Immature natural killer cell (primary cell): Measurements from ENCODE around the gene SYTL1. TPM values are rescaled to one million over a fixed set of nuclear protein-coding genes. Genes with fewer than 3 reads are reported as not detected.

Experiments used
- DNase-seq, 3 donors: peaks; one replicate each; pipeline ENCODE4 v3.0.0; 2022; ENCODE audit warnings: mixed read lengths in 1 of 3
- H3K27ac Mint-ChIP-seq, 6 donors: one replicate each; pipeline ENCODE4 v1.8.0; 2020; ENCODE audit warnings: mixed read lengths in 6 of 6, mild to moderate bottlenecking in 5 of 6, inconsistent platforms in 4 of 6, moderate library complexity in 3 of 6
- H3K27me3 Mint-ChIP-seq, 3 donors: one replicate each; pipeline ENCODE4 v1.8.0; 2020 to 2021; ENCODE audit warnings: low read depth in 3 of 3, mild to moderate bottlenecking in 3 of 3, mixed read lengths in 3 of 3, moderate library complexity in 3 of 3, inconsistent platforms in 1 of 3
- H3K36me3 Mint-ChIP-seq, 3 donors: one replicate each; pipeline ENCODE4 v1.8.0; 2020; ENCODE audit warnings: mixed read lengths in 3 of 3, inconsistent platforms in 2 of 3, mild to moderate bottlenecking in 2 of 3
- H3K4me1 Mint-ChIP-seq, 2 donors: one replicate each; pipeline ENCODE4 v1.8.0; 2020; ENCODE audit warnings: inconsistent platforms in 2 of 2, mild to moderate bottlenecking in 2 of 2, mixed read lengths in 2 of 2, moderate library complexity in 1 of 2
- H3K4me3 Mint-ChIP-seq, 5 donors: one replicate each; pipeline ENCODE4 v1.8.0; 2020; ENCODE audit warnings: mild to moderate bottlenecking in 5 of 5, mixed read lengths in 5 of 5, inconsistent platforms in 3 of 5, moderate library complexity in 3 of 5
- H3K9me3 Mint-ChIP-seq, 6 donors: one replicate each; pipeline ENCODE4 v1.8.0; 2020; ENCODE audit warnings: mild to moderate bottlenecking in 6 of 6, mixed read lengths in 6 of 6, inconsistent platforms in 4 of 6, moderate library complexity in 3 of 6
- polyA plus RNA-seq, 3 donors: library from polyadenylated mRNA; unstranded; fragments of 300-500 nt; fragmentation: Illumina TruSeq; gene quantifications; one replicate each; pipeline ENCODE4 v1.2.3, GENCODE V29; 2021

SYTL1 gene
- polyA plus RNA-seq, 3 donors from 2014 or later, result 157 to 211 (median 158) TPM

- DNase-seq, result no peak
- Mint-ChIP-seq H3K4me1 (peaks cover 9 to 15% of the 10 kb centered on the region in 2 donors), H3K9me3 (no peaks in the 10 kb centered on the region), H3K27me3 (peaks cover 6 to 34% (median 13%) of the 10 kb centered on the region in 3 donors), H3K4me3 (peak overlapping the region in 1 of 5 donors; percentile 2), H3K27ac (peak overlapping the region in 2 of 6 donors; percentile 34 to 46), H3K36me3 (no peaks in the 10 kb centered on the region)
Measured at GRCh38 chr1:27394925-27395324, 53.1 kb downstream of the SYTL1 start.

DNA sequence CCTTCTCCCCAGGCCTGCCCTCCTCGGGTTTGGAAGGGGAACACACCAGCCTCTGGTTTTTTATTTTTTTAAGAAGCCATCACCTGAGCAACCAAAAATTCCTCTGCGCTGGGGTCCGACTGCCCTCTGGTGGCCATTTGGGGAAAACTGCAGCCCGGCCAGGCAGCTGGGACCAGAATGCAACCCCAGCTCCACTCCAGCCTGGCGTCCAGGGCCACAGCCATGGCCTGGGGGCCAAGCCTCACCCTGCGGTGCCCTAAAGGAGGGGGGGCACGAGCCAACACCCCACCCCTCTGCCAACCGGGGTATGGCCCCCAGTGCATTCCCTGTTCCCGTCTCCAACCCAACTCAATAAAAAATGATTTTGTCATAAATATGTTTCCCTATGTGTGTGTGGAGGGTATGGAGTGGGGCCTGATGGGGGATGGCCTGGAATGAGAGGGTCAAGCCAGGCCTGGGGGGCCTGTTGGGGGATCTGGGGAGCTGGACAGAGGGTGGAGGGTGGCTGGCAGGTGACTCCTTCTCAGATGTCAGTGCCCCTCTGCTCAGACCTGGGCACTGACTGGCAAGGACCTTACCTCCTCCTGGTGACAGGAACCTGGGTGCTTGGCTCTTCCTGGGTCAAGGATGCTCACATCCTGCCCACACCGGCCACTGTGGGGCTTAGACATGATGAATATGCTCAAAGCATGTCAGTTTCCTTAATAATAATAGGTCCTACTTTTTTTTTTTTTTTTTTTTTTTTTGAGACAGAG, 53.8 kb downstream of the SYTL1 start:
- peak; percentile 76 to 80 (median 78) for DNase-seq
- Mint-ChIP-seq H3K4me3 (no peak overlapping the region), H3K4me1 (peaks cover 12 to 16% of the 10 kb centered on the region in 2 donors), H3K27me3 (peaks cover 4 to 35% (median 13%) of the 10 kb centered on the region in 3 donors), H3K27ac (no peak overlapping the region), H3K36me3 (no peaks in the 10 kb centered on the region), H3K9me3 (no peaks in the 10 kb centered on the region)

GRCh38 chr1:27397110-27397509, 55.3 kb downstream of the SYTL1 start:
- Mint-ChIP-seq H3K27ac (no peak overlapping the region), H3K4me1 (peaks cover 17 to 18% of the 10 kb centered on the region in 2 donors), H3K4me3 (no peak overlapping the region), H3K36me3 (no peaks in the 10 kb centered on the region), H3K27me3 (peaks cover 2 to 24% (median 9%) of the 10 kb centered on the region in 3 donors), H3K9me3 (no peaks in the 10 kb centered on the region)
- DNase-seq, result no peak

DNA sequence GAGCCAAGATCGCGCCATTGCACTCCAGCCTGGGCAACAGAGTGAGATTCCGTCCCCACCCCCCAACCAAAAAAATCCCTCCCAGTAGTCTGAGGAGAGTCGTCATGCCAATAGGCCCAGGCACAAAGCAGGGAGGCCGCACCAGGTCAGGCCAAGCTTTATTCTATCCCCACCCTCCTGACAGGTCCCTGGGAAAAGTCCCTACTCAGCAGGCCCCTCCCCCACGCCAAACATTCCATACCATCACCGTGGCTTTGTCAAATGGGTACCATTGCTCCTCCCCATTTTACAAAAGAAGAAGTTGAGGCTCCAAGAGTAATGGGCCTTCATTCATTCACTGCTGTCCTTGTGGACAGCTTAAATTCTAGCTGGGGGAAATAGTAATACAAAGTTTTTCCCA, 55.9 kb downstream of the SYTL1 start:
- Mint-ChIP-seq H3K27me3 (peaks cover 2 to 22% (median 8%) of the 10 kb centered on the region in 3 donors), H3K36me3 (no peaks in the 10 kb centered on the region), H3K9me3 (no peaks in the 10 kb centered on the region), H3K4me3 (no peak overlapping the region), H3K4me1 (peaks cover 21 to 22% of the 10 kb centered on the region in 2 donors), H3K27ac (peak overlapping the region in 2 of 6 donors; percentile 7 to 40)
- DNase-seq, result no peak

GRCh38 chr1:27398405-27399149, 56.8 kb downstream of the SYTL1 start:
- H3K27ac Mint-ChIP-seq, result peak overlapping the region in 3 of 6 donors; percentile 52 to 75 (median 71)
- peaks cover 28 to 29% of the 10 kb centered on the region in 2 donors for H3K4me1 Mint-ChIP-seq
- no peak for DNase-seq
- no peaks in the 10 kb centered on the region for H3K9me3 Mint-ChIP-seq
- no peaks in the 10 kb centered on the region for H3K36me3 Mint-ChIP-seq
- H3K27me3 Mint-ChIP-seq, result peaks cover 2 to 22% (median 11%) of the 10 kb centered on the region in 3 donors
- no peak overlapping the region for H3K4me3 Mint-ChIP-seq

DNA sequence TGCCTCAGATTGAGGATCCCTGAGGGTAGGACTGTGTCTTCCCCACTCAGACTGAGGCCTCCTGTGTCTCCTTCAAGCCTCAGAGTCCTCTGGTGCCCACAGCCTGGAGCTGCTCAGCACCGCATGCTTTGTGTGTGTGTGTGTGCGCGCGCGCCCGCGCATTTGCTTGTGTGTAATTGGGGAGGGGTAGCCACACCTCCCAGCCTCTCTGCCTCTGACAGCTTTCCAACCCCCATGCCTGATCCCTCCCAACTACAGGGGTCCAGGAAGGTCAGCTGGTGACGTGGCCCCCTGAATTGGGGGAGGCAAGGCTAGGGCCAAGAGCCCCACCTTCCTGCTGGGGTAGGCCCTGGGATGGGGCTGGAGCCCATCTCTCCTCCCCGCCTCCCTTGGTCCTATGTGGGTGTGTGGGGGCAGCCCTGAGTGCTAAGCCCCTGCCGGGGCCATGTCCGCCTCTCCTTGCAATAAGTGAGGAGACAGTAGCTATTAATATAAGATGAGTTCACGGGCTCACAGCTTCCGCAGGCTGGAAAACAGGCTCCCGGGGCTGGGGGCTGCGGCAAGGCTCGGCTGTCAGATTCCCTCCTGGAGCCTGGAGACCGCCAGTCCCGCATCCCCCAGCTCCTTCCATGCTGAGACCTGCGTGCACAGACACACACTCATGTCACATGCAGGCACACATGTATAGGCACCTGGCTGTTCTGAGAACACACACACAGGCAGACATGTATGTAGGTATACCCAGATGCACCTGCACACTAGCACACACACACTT, 57.6 kb downstream of the SYTL1 start:
- DNase-seq, result no peak
- Mint-ChIP-seq H3K9me3 (no peaks in the 10 kb centered on the region), H3K36me3 (no peaks in the 10 kb centered on the region), H3K4me3 (no peak overlapping the region), H3K27ac (no peak overlapping the region), H3K27me3 (peaks cover 5 to 17% (median 13%) of the 10 kb centered on the region in 3 donors), H3K4me1 (peaks cover 37% of the 10 kb centered on the region in 2 donors)

DNA sequence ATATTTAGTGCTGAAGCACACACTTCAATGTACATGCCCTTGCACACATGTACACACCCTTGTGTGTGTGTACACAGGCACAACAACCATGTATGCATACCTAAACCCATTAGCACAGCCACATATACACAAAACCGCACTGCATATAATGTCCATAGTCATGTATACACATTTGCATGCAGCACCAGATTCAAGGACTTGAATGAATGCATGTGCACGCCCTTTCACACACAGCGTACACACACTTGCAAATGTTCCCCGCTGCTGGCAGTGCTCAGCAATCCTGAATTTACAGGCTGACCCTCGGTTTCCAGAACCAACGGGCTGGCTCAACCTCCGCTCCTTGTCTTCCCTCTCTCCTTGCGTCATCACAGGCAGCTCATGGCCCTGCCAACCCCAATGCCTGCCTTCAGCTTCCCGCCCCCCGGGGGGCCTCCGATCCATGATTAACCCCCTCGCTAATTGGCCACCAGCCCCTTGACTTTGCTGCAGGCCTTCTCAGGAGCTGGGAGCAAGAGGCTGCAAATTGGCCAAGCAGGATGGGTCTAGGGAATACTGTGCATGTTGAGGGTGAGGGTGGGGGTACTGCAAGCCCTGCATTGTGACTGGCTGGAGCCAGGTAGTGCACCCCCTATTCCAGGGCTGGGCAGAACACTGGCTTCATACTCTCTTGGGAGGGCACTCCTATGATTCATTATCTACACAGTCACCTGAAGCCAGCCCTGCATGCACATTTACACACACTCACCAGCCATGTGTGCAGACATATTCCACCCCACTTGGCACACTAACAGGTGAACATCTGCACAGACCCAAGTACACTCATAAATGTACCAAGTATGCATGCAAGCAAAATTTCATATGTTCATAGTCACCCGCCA, 58.5 kb downstream of the SYTL1 start:
- no peaks in the 10 kb centered on the region for H3K36me3 Mint-ChIP-seq
- peak overlapping the region in 1 of 6 donors; percentile 72 for H3K27ac Mint-ChIP-seq
- DNase-seq, result no peak
- peaks cover 3 to 13% (median 11%) of the 10 kb centered on the region in 3 donors for H3K27me3 Mint-ChIP-seq
- H3K9me3 Mint-ChIP-seq, result no peaks in the 10 kb centered on the region
- H3K4me3 Mint-ChIP-seq, result no peak overlapping the region
- H3K4me1 Mint-ChIP-seq, result peaks cover 34 to 39% of the 10 kb centered on the region in 2 donors

- Mint-ChIP-seq H3K36me3 (no peaks in the 10 kb centered on the region), H3K4me1 (peaks cover 34 to 39% of the 10 kb centered on the region in 2 donors), H3K4me3 (no peak overlapping the region), H3K27ac (peak overlapping the region in 1 of 6 donors; percentile 72), H3K27me3 (peaks cover 3 to 13% (median 11%) of the 10 kb centered on the region in 3 donors), H3K9me3 (no peaks in the 10 kb centered on the region)
- DNase-seq, result no peak
Measured at GRCh38 chr1:27400963-27401341, 59.1 kb downstream of the SYTL1 start.

DNA sequence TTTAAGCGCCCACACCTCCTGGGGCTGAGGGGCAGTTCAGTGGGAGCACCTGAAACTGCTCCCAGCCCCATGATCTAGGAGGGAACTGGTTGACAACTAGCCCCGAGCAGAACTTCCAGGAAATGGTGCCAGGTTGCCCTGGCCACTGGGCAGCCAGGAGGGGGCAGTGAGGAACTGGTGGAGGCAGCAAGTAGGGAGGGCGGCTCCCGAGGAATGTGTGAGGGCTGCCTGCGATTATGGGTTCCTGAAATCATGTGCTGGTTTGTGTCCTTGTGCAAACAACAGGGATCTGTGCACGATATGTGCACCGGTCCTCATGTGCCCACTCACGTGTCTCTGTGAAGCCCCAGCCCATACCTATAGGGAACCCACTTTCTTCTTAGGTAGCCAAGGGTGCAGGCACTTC, 60.5 kb downstream of the SYTL1 start:
- H3K9me3 Mint-ChIP-seq, result no peaks in the 10 kb centered on the region
- peak overlapping the region; percentile 21 to 82 (median 78) for H3K4me3 Mint-ChIP-seq
- H3K27ac Mint-ChIP-seq, result peak overlapping the region; percentile 90 to 97 (median 96)
- H3K4me1 Mint-ChIP-seq, result peaks cover 34 to 39% of the 10 kb centered on the region in 2 donors
- DNase-seq, result no peak
- H3K36me3 Mint-ChIP-seq, result peaks cover 0 to 5% (median 2%) of the 10 kb centered on the region in 3 donors
- peaks cover 3 to 12% (median 11%) of the 10 kb centered on the region in 3 donors for H3K27me3 Mint-ChIP-seq

DNA sequence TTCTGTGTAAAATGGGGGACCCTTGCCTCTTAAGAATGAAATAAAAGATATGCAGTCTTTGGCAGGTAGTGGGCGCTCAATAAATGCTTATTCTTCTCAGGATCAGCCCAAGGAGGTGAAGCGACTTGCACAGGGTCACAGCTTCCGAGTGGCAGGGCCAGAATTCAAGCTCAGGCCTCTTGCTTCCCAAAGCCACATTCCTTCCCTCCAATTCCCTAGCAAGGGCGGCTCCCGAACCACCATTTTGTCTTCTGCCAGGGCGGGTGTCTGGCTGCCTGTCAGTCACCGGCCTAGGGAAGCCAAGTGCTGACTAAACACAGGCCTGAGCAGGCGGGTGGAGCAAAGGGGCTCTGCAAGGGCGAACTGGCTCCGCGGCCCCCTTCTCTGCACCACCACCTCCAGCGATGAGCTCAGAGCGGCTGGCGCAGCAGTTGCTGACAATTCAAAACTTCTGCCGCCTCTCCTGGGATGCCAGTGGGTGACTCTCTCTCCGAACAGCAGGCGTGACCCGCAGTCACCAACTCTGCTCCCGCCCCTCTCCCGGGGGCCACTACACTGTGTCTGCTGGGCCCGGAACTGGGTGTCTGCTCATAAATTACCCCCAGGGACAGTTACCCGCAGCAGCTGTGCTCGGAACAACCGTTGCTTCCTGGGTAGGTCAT, 61.4 kb downstream of the SYTL1 start:
- Mint-ChIP-seq H3K4me3 (peak overlapping the region; percentile 68 to 82 (median 78)), H3K9me3 (no peaks in the 10 kb centered on the region), H3K36me3 (peaks cover 0 to 11% (median 3%) of the 10 kb centered on the region in 3 donors), H3K4me1 (peaks cover 34 to 39% of the 10 kb centered on the region in 2 donors), H3K27ac (peak overlapping the region; percentile 90 to 97 (median 96)), H3K27me3 (peaks cover 3 to 9% (median 8%) of the 10 kb centered on the region in 3 donors)
- DNase-seq, result peak; percentile 71 to 76 (median 73)
